ENCODE results near the gene SMAP2. TPM values are rescaled to one million over a fixed set of nuclear protein-coding genes. Genes with fewer than 3 reads are reported as not detected.

The SMAP2 gene
- total RNA-seq, 1 donor from 2014 or later = 72.8 TPM

GRCh38 chr1:40425198-40425597, 51.7 kb downstream of the SMAP2 start:
- intact Hi-C loops (cut with DNase I) = no loop called here
- no peak overlapping the region for H3K4me3 ChIP-seq
- peaks cover 12% of the 10 kb centered on the region for H3K4me1 ChIP-seq
- peaks cover 6% of the 10 kb centered on the region for H3K36me3 ChIP-seq
- H3K27ac ChIP-seq = no peak overlapping the region
- ATAC-seq (peak; percentile 15 to 27), DNase-seq (no peak)
- TF ChIP-seq, protein P1, sequence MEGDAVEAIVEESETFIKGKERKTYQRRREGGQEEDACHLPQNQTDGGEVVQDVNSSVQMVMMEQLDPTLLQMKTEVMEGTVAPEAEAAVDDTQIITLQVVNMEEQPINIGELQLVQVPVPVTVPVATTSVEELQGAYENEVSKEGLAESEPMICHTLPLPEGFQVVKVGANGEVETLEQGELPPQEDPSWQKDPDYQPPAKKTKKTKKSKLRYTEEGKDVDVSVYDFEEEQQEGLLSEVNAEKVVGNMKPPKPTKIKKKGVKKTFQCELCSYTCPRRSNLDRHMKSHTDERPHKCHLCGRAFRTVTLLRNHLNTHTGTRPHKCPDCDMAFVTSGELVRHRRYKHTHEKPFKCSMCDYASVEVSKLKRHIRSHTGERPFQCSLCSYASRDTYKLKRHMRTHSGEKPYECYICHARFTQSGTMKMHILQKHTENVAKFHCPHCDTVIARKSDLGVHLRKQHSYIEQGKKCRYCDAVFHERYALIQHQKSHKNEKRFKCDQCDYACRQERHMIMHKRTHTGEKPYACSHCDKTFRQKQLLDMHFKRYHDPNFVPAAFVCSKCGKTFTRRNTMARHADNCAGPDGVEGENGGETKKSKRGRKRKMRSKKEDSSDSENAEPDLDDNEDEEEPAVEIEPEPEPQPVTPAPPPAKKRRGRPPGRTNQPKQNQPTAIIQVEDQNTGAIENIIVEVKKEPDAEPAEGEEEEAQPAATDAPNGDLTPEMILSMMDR (IDR thresholded peaks at IDR 0.05) = no peak
- no peaks in the 10 kb centered on the region for H3K9me3 ChIP-seq
- H3K27me3 ChIP-seq (ENCODE audit: low read depth) = no peaks in the 10 kb centered on the region

- Histone ChIP-seq H3K27ac (no peak overlapping the region), H3K9me3 (no peaks in the 10 kb centered on the region), H3K4me1 (no peaks in the 10 kb centered on the region), H3K27me3 (ENCODE audit: low read depth) (no peaks in the 10 kb centered on the region), H3K36me3 (no peaks in the 10 kb centered on the region), H3K4me3 (no peak overlapping the region)
- TF ChIP-seq, protein P1 (IDR thresholded peaks at IDR 0.05) = no peak
- no peak for ATAC-seq
- DNase-seq = no peak
- intact Hi-C loops (cut with DNase I) = no loop called here
Measured at GRCh38 chr1:40431385-40431784, 57.9 kb downstream of the SMAP2 start.

DNA sequence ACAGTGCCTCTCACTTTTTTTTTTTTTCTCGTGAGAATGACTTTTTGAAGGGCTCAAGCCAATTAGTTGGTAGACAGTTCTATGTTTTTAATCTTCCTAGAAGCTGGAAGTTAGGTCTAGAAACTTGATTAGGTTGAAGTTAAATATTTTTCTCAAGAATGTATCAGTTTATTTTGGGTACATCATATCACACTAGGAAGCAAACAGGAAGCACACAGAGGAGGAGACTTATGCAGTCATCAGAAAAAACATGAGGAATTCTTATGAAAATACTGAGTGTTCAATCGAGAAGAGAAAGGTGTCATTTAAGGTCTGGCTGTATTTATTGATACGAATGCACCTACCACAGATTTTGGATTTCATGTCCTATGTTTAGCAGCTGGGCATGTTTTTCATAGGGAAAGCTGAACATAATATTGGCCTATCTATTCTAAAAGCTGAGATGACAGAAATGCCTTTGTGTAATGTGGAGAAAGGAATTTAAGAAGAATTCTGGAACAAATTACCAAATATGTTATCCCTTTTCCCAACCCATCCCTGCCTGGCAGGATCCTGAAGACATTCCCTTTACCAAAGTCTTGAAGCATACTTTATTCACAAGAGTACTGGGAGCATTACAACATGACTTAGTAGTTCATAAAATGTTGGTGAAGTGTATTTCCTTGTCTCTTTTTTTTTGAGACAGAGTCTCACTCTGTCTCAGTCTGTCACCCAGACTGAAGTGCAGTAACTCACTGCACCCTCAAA, 59.3 kb downstream of the SMAP2 start:
- Histone ChIP-seq H3K36me3 (no peaks in the 10 kb centered on the region), H3K4me3 (no peak overlapping the region), H3K9me3 (no peaks in the 10 kb centered on the region), H3K27ac (no peak overlapping the region), H3K27me3 (ENCODE audit: low read depth) (no peaks in the 10 kb centered on the region), H3K4me1 (no peaks in the 10 kb centered on the region)
- DNase-seq (no peak), ATAC-seq (no peak)
- TF ChIP-seq, protein P1 (IDR thresholded peaks at IDR 0.05) = no peak
- intact Hi-C loops (cut with DNase I) = no loop called here

- TF ChIP-seq, protein P1 (IDR thresholded peaks at IDR 0.05) = no peak
- no peak overlapping the region for H3K4me3 ChIP-seq
- no peaks in the 10 kb centered on the region for H3K4me1 ChIP-seq
- intact Hi-C loops (cut with DNase I) = no loop called here
- H3K27me3 ChIP-seq (ENCODE audit: low read depth) = no peaks in the 10 kb centered on the region
- no peaks in the 10 kb centered on the region for H3K9me3 ChIP-seq
- H3K27ac ChIP-seq = no peak overlapping the region
- DNase-seq (no peak), ATAC-seq (no peak)
- H3K36me3 ChIP-seq = no peaks in the 10 kb centered on the region
Measured at GRCh38 chr1:40435471-40435870, 61.9 kb downstream of the SMAP2 start.

DNA sequence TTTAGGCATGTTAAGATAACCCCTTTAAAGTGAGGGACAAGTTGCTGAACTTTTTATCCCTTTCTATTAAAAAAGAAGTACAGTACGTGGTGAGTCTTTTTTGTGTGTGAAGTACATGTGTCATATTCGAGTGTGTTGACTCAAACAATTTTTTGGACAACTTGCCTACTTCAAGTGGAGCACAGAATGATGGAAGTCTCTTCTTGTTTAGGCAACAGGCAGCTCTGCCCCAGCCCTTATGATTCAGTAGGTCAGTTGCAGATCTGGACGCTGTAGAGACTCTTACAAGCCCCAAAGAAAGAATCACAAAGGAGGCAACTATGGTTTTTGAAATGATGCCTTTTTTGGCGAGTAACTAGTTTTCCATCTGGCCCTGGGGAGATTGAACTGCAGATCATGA, 62.3 kb downstream of the SMAP2 start:
- Histone ChIP-seq H3K36me3 (no peaks in the 10 kb centered on the region), H3K27me3 (ENCODE audit: low read depth) (no peaks in the 10 kb centered on the region), H3K4me3 (no peak overlapping the region), H3K9me3 (no peaks in the 10 kb centered on the region), H3K27ac (no peak overlapping the region), H3K4me1 (no peaks in the 10 kb centered on the region)
- no peak for ATAC-seq
- TF ChIP-seq, protein P1 (IDR thresholded peaks at IDR 0.05) = no peak
- intact Hi-C loops (cut with DNase I) = no loop called here
- no peak for DNase-seq
